Thoracic aorta (tissue), 2 donors: ENCODE results near the gene PDE4B. TPM values are rescaled to one million over a fixed set of nuclear protein-coding genes. Genes with fewer than 3 reads are reported as not detected.

Source experiments
- ATAC-seq: fragments of 150-250 bp; one replicate; pipeline ENCODE4 v1.8.0; 2017; ENCODE audit warnings: low read depth; ENCODE audit not compliant: insufficient number of reproducible peaks, low FRiP score
- DNase-seq: peaks from one replicate; pipeline ENCODE4 v3.0.0-alpha.2; 2020; ENCODE audit warnings: low spot score
- H3K27ac ChIP-seq, 2 donors: fragments of 200-600 bp; sonication (generic); 1 replicate in 1 of 2; 2 replicates in 1 of 2; pipeline ENCODE4 v1.5.1; 2016; ENCODE audit warnings: mild to moderate bottlenecking in 2 of 2, moderate library complexity in 2 of 2
- H3K27me3 ChIP-seq: fragments of 200-600 bp; sonication (generic); replicated peaks from 2 replicates; pipeline ENCODE4 v1.6.0; 2016; ENCODE audit warnings: mild to moderate bottlenecking; ENCODE audit not compliant: insufficient read depth
- H3K36me3 ChIP-seq: fragments of 200-600 bp; sonication (generic); one replicate; pipeline ENCODE4 v1.5.1; 2016
- H3K4me1 ChIP-seq, 2 donors: fragments of 200-600 bp; sonication (generic); 1 replicate in 1 of 2; 2 replicates in 1 of 2; pipeline versions ENCODE4 v1.5.1 to v1.6.0; 2016; ENCODE audit warnings: low read depth in 2 of 2, mild to moderate bottlenecking in 1 of 2; ENCODE audit not compliant: control insufficient read depth in 1 of 2
- H3K4me3 ChIP-seq: fragments of 200-600 bp; sonication (generic); 2 replicates; pipeline ENCODE4 v1.5.1; 2016; ENCODE audit warnings: mild to moderate bottlenecking
- H3K9me3 ChIP-seq: fragments of 200-600 bp; sonication (generic); 2 replicates; pipeline ENCODE4 v1.5.1; 2016
- CTCF ChIP-seq: fragments of 200-600 bp; sonication (generic); IDR thresholded peaks from one replicate; pipeline ENCODE4 v1.5.1; 2019; ENCODE audit warnings: antibody characterized with exemption
- total RNA-seq, 2 donors: library from RNA; depleted of rRNA; stranded (reverse); fragments of >200 nt; gene quantifications; one replicate each; pipeline versions ENCODE4 v1.1.0 to v1.2.3, GENCODE V29; 2016

PDE4B gene
- total RNA-seq, 2 donors from 2014 or later, result 29.0 to 42.4 TPM

GRCh38 chr1:66337249-66337648, 544.6 kb downstream of the PDE4B start:
- Histone ChIP-seq H3K4me1 (peaks cover 2 to 38% of the 10 kb centered on the region in 2 donors), H3K4me3 (no peak overlapping the region), H3K27ac (peak overlapping the region in 1 of 2 donors; percentile 43), H3K36me3 (no peaks in the 10 kb centered on the region), H3K27me3 (no peaks in the 10 kb centered on the region), H3K9me3 (no peaks in the 10 kb centered on the region)
- no peak for TF ChIP-seq CTCF
- no peak for DNase-seq
- ATAC-seq, result no peak

GRCh38 chr1:66339944-66340343, 547.2 kb downstream of the PDE4B start:
- Histone ChIP-seq H3K27me3 (no peaks in the 10 kb centered on the region), H3K4me1 (peaks cover 4 to 21% of the 10 kb centered on the region in 2 donors), H3K9me3 (no peaks in the 10 kb centered on the region), H3K4me3 (no peak overlapping the region), H3K27ac (no peak overlapping the region), H3K36me3 (no peaks in the 10 kb centered on the region)
- no peak for TF ChIP-seq CTCF
- ATAC-seq (no peak), DNase-seq (no peak)

- no peak for TF ChIP-seq CTCF
- H3K36me3 ChIP-seq, result no peaks in the 10 kb centered on the region
- H3K27me3 ChIP-seq, result no peaks in the 10 kb centered on the region
- H3K4me1 ChIP-seq, result peaks cover 4 to 13% of the 10 kb centered on the region in 2 donors
- ATAC-seq, result no peak
- H3K4me3 ChIP-seq, result no peak overlapping the region
- no peak for DNase-seq
- H3K27ac ChIP-seq, result no peak overlapping the region
- no peaks in the 10 kb centered on the region for H3K9me3 ChIP-seq
Measured at GRCh38 chr1:66341446-66342089, 548.9 kb downstream of the PDE4B start.

GRCh38 chr1:66342707-66343106, 550.0 kb downstream of the PDE4B start:
- DNase-seq (no peak), ATAC-seq (no peak)
- no peaks in the 10 kb centered on the region for H3K36me3 ChIP-seq
- no peak for TF ChIP-seq CTCF
- no peaks in the 10 kb centered on the region for H3K9me3 ChIP-seq
- H3K4me1 ChIP-seq, result peaks cover 4 to 13% of the 10 kb centered on the region in 2 donors
- H3K27me3 ChIP-seq, result no peaks in the 10 kb centered on the region
- no peak overlapping the region for H3K4me3 ChIP-seq
- H3K27ac ChIP-seq, result no peak overlapping the region

- no peaks in the 10 kb centered on the region for H3K9me3 ChIP-seq
- ATAC-seq (no peak), DNase-seq (no peak)
- no peaks in the 10 kb centered on the region for H3K27me3 ChIP-seq
- no peak for TF ChIP-seq CTCF
- no peak overlapping the region for H3K27ac ChIP-seq
- no peaks in the 10 kb centered on the region for H3K36me3 ChIP-seq
- peaks cover 4 to 13% of the 10 kb centered on the region in 2 donors for H3K4me1 ChIP-seq
- H3K4me3 ChIP-seq, result no peak overlapping the region
Measured at GRCh38 chr1:66343569-66344325, 551.1 kb downstream of the PDE4B start.
